COLO829 (cell line): ENCODE data around the gene SCARB2.
"Not testable (repeated sequence)": the region's sequence is repeated elsewhere in the genome, so short reads cannot be mapped to it uniquely, and the experiment has no call there.

Experiments used
- DNase-seq: peaks from one replicate; pipeline ENCODE4 v3.0.0; 2012; ENCODE audit warnings: low spot score

The SCARB2 gene

DNA sequence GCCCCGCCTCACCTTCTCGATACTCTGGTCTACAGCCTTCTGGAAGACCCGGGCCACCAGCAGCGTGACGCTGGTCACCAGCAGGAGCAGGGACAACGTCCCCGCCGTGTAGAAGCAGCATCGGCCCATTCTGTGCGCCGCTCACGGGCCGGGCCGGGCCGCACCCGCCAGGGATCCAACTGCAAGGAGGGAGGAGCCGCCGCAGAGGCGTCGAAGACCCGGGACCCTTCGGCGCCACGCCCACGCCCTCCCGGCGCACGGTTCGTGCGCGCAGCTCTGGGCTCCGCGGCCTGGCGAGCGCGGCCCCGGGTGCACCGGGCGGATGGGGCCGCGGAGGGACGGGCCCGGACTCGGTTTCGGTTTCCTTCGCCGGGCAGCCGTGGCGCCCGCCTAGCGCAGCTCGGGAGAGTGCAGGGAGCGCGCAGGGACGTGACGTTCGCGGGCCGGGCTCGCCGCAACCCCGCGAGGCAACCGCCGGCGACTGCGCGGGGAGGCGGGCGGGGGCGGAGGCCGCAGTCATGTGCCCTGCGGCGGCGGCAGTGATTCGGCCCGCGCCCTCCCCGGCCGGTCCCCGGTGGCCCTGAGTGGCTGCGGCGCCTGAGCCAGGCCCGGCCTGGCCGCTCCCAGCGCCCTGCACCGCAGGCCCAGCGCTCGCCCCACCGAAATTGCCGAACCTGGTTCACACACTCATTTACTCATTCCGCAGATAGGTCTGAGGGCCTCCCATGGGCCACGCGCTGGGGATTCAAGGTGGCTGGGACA lies at the start of gene SCARB2:
Gene SCARB2, minus strand, starts transcription at position 410 of the 762 bp plus-strand sequence. Its CDS starts 281 bp downstream, at position 129.
- DNase-seq = peak; percentile 67

DNA sequence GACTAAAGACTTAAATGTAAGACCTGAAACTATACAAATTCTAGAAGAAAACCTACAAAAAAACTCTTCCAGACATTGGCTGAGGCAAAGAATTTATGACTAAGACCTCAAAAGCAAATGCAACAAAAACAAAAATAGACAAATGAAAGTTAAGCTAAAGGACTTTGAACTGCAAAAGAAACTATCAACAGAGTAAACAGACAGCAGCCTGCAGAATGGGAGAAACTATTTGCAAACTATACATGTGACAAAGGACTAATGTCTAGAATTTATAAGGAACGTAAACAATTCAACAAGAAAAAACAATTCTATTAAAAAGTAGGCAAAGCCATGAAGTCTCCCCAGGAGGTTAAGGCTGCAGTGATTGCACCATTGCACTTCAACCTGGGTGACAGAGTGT lies 46.9 kb upstream of the SCARB2 start:
- DNase-seq = no peak

- peak; percentile 38 for DNase-seq
Observed at GRCh38 chr4:76257824-76258223, 44.2 kb upstream of the SCARB2 start.

- DNase-seq = no peak
Observed at GRCh38 chr4:76256968-76257367, 43.3 kb upstream of the SCARB2 start.

DNA sequence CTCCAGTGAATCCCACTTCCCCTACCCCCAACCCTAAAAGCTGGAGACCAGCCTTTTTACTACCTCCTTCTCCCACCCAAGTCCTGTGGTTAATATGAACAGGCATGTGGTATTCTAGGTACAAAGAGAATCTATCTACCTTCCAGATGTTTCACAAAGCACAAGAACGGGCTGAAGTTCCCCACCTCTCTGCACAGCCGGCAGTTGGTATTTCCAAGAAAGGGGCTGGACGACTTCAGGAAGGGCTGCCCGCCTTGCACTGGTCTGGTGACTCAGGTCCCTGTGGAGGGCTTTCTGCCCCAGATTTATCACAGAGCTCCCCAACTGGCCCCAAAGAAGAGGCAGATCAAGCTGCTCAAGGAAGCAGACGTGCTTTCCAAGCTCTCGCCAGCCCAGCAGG lies 42.4 kb upstream of the SCARB2 start:
- no peak for DNase-seq

DNA sequence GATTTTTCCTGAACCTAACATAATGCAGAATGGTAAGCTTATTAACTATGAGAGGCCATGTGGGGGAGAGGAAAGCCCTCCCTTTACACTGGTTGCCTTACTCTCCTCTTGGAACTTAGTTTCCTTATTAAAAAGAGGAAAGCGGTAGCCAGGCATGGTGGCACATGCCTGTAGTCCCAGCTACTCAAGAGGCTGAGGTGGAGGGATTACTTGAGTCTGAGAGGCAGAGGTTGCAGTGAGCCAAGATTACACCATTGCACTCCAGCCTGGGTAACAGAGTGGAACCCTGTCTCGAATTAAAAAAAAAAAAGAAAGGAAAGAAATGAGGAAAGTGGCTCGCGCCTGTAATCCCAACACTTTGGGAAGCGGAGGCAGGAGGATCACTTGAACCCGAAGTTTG lies 39.9 kb upstream of the SCARB2 start:
- no peak for DNase-seq

DNA sequence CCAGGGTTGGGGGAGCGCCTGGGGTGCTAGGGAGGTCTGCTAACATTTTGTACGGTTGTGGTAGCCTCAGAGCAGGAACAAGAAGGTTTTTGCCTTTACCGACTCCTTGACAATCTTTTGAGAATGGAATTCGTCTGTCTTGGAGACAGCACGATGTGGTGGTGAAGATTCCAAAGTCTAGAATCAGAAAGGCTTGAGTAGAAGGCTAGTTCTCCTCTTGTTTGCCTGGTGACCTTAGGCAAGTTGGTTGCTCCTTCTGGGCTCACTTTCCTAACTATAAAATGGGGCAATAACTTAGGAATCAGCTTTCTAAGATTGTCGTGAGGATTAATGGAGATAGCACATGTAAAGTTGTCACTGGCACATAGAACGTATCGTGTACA lies 38.6 kb upstream of the SCARB2 start:
- DNase-seq = no peak

DNA sequence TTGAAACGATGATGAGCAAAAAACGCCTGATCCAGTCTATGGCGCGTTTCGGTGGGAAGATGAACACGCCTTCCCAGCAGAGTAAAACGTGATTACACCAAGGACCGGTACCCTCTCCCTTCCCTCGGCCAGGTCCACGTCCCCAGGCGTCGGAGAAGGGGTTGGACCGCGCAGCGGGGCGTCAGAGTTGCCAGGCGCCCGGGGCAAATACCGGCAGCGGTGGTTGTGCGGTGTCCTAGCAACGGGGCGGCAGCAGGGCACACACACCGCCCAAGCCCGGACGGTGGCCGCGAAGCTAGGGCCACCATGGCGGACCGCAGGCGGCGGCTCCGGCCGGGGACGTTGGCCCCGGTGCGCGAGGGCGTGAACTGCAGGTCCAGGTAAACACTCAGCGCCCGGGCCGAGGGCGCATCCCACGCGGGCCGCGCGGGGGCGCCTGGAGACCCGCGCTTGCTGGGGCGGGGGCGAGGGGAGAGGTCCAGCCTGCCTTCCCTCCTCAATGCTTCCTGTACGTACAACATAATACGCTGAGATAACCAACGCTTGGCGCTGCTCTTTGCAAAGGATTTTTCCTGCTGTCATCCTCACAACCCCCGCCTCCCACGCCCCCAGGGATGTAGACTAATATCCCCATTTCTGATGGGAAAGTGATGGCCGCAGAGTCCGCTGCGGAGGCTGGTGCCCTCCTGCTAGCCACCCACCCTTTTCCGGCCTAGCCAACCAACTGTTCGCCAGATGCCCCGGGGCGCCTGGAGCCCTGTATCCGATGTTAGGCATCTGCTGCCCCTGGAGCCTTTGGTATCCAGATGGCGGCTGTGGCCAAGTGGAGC lies 38.0 kb upstream of the SCARB2 start, which contains the start of gene FAM47E:
Gene FAM47E, plus strand, starts transcription at position 281 of the 830 bp plus-strand sequence. Its CDS starts 26 bp downstream, at position 307.
- DNase-seq = peak; percentile 64

- no peak for DNase-seq
Observed at GRCh38 chr4:76250962-76251361, 37.3 kb upstream of the SCARB2 start.

DNA sequence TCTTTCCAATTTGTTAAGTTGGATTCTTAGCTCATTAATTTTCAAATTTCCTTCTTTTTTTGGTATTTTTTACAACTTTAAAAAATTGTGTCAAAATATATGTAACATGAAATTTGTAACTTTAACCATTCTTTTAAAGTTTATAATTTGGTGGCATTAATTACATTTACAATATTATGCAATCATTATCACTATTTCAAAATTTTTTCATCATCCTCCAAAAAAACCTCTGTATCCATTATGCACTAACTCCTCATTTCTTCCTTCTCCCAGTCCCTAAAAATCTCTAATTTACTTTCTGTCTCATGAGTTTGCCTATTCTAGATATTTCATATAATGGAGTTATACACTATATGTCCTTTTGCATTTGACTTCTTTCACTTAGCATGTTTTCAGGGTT lies 33.2 kb upstream of the SCARB2 start:
- DNase-seq = no peak

DNA sequence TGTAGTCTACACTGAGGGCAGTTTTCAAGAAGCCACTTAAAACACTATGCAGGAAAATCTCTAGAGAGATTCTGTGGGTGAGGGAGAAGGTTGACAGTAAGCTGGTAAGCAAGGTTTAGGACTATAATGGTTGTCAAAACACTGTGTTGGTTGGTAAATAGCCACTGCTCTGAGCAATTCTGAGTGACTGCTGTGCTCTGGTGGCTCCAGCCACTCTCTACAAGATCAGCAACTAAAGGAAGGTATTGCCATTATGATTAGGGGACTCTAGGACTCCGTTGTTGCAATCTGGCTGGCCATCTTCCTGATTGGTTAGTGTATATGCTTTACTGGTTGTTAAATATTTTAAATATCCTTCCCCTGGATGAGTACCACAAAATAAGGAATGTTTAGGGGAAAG lies 32.4 kb upstream of the SCARB2 start:
- DNase-seq = no peak

DNA sequence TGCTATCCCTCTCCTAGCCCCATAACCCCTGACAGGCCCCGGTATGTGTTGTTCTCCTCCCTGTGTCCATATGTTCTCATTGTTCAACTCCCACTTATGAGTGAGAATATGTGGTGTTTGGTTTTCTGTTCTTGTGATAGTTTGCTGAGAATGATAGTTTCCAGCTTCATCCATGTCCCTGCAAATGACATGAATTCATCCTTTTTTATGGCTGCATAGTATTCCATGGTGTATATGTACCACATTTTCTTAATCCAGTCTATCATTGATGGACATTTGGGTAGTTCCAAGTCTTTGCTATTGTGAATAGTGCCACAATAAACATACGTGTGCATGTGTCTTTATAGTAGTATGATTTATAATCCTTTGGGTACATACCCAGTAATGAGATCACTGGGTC lies 30.3 kb upstream of the SCARB2 start:
- DNase-seq = not testable (repeated sequence)

- DNase-seq = no peak
Observed at GRCh38 chr4:76240236-76240635, 26.6 kb upstream of the SCARB2 start.

DNA sequence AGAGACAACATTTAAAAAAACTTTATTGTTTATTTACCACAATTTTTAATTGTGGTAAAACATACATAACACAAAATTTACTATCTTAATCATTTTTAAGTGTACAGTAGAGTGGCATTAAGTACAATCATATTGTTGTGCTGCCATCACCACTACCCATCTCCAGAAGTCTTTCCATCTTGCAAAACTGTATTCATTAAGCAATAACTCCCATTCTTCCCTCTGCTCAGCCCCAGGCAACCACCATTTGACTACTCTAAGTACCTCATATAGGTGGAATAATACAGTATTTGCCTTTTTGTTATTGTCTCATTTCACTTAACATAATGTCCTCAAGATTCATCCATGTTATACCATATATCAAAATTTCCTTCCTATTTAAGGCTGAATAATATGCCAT lies 25.1 kb upstream of the SCARB2 start:
- no peak for DNase-seq

DNA sequence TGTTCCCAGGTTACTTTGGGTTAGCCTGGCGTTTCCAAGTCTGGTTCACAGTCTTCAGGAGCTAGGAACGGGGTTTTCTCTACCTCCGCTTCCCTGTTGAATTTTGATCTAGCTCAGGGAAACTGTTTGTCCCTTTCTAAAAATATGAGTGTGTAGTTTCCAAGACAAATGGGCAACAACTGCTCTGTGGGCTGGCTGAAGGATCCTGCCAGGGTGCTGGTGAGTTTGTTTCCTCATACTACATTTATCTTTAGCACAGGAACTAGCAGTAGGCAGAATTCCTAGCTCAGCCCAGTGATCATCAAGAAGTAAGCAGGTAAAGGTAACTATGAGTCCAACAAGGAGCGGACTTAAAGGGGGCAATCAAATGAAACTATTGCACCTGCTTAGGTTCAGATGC lies 24.6 kb upstream of the SCARB2 start:
- no peak for DNase-seq

- DNase-seq = no peak
Observed at GRCh38 chr4:76235915-76236314, 22.3 kb upstream of the SCARB2 start.

DNA sequence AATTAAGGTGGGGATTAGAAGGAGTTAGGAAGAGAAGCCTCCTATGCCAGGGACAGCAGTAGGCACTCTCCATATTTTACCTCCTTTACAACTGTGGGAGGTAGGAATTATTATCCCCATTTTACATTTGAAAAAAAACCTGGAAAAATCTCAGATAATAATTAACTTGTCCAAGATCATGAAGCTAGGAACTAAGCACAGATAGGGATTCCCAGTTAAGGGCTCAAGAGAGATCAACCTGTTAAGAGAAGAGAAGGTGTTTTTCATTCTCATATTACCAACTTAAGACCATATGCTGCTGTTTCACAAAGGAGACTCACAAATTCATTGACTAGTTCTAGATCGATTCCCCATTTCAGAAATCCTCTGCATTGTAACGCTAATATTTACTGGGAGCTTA lies 21.8 kb upstream of the SCARB2 start:
- DNase-seq = no peak

GRCh38 chr4:76234679-76235044 lies 21.0 kb upstream of the SCARB2 start:
- DNase-seq = no peak

- DNase-seq = no peak
Observed at GRCh38 chr4:76233967-76234678, 20.5 kb upstream of the SCARB2 start.

GRCh38 chr4:76233529-76233928 lies 19.9 kb upstream of the SCARB2 start:
- no peak for DNase-seq

- no peak for DNase-seq
Observed at GRCh38 chr4:76233083-76233482, 19.5 kb upstream of the SCARB2 start.

DNA sequence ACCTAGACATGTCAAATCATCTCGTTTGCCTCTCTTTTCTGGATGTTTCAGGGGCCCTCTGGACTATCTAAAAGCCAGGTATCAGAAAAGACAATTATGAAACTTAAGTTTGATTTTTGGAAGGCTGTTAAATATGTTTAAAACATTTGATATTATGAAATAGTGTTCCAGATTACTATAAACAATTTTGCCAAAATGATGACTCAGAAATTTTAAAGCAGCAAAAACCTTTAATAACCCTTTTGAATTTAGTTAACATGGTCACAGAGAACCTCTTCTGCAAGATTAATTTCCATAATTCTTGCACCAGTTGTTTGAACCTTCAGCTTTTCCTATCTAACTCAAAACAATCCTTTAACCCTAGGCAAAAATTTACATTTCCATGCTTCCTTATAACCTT lies 19.1 kb upstream of the SCARB2 start:
- no peak for DNase-seq

DNA sequence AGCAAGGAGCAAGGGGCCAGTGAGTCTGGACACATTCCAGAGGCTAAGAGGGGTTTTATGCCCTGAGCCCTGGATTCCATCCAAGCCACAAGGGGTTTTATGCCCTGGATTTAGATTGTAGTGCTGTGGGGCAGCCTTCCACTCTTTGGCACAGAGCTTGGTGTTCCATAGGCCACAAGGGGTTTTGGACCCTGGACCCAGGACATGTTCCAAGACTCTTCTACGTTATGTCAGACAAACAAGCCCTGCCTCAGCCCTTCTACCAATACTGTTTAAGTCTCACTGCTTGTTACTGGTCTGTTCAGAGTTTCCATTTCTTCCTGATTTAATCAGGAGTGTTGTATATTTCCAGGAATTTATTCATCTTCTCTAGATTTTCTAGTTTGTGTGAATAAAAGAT lies 12.8 kb upstream of the SCARB2 start:
- DNase-seq = no peak
